ENCODE results near the gene ZNF358. TPM values are rescaled to one million over a fixed set of nuclear protein-coding genes. Genes with fewer than 3 reads are reported as not detected.

ZNF358 gene
- total RNA-seq, 4 donors from 2014 or later = 69.8 to 139 (median 116) TPM

GRCh38 chr19:7558667-7559066 is 42.8 kb downstream of the ZNF358 start:
- DNase-seq (no peak), ATAC-seq (no peak)
- Histone ChIP-seq H3K36me3 (peaks cover 0 to 58% of the 10 kb centered on the region in 2 donors), H3K9me3 (no peaks in the 10 kb centered on the region), H3K4me3 (no peak overlapping the region), H3K27me3 (no peaks in the 10 kb centered on the region), H3K4me1 (no peaks in the 10 kb centered on the region), H3K27ac (no peak overlapping the region)
- no peak for TF ChIP-seq CTCF (IDR thresholded peaks at IDR 0.05 in 4 of 5, conservative IDR thresholded peaks at IDR 0.05 in 1 of 5)
- TF ChIP-seq POLR2A (IDR thresholded peaks at IDR 0.05) = no peak
- in situ Hi-C loops (cut with MboI; ENCODE audit: low sequenced_read_pairs in 4 of 4) = no loop called here
- intact Hi-C loops (cut with DNase I; ENCODE audit: low total_unique reads) = no loop called here

GRCh38 chr19:7559102-7559501 is 43.2 kb downstream of the ZNF358 start:
- Histone ChIP-seq H3K9me3 (no peaks in the 10 kb centered on the region), H3K27me3 (no peaks in the 10 kb centered on the region), H3K4me3 (no peak overlapping the region), H3K27ac (no peak overlapping the region), H3K4me1 (no peaks in the 10 kb centered on the region), H3K36me3 (peaks cover 0 to 57% of the 10 kb centered on the region in 2 donors)
- DNase-seq (no peak), ATAC-seq (no peak)
- TF ChIP-seq CTCF (IDR thresholded peaks at IDR 0.05 in 4 of 5, conservative IDR thresholded peaks at IDR 0.05 in 1 of 5) (no peak), POLR2A (IDR thresholded peaks at IDR 0.05) (no peak)
- in situ Hi-C loops (cut with MboI; ENCODE audit: low sequenced_read_pairs in 4 of 4) = no loop called here
- intact Hi-C loops (cut with DNase I; ENCODE audit: low total_unique reads) = no loop called here

- H3K9me3 ChIP-seq = no peaks in the 10 kb centered on the region
- H3K27me3 ChIP-seq = no peaks in the 10 kb centered on the region
- in situ Hi-C loops (cut with MboI; ENCODE audit: low sequenced_read_pairs in 4 of 4) = loop anchor here in 3 of 4 donors (10.0 kb wide), 3 partner anchors 115 to 245 kb away; partner anchors contain the start of gene MCEMP1 (in 1 of the 3)
- no peaks in the 10 kb centered on the region for H3K4me1 ChIP-seq
- H3K27ac ChIP-seq = no peak overlapping the region
- DNase-seq (no peak), ATAC-seq (no peak)
- peaks cover 0 to 45% of the 10 kb centered on the region in 2 donors for H3K36me3 ChIP-seq
- intact Hi-C loops (cut with DNase I; ENCODE audit: low total_unique reads) = no loop called here
- TF ChIP-seq CTCF (IDR thresholded peaks at IDR 0.05 in 4 of 5, conservative IDR thresholded peaks at IDR 0.05 in 1 of 5) = no peak
- TF ChIP-seq POLR2A (IDR thresholded peaks at IDR 0.05) = no peak
- no peak overlapping the region for H3K4me3 ChIP-seq
These were observed 44.4 kb downstream of the ZNF358 start for GRCh38 chr19:7560255-7560654.

- ATAC-seq = no peak
These were observed 45.4 kb downstream of the ZNF358 start for GRCh38 chr19:7561325-7561724.

More at GRCh38 chr19:7561325-7561724, 45.4 kb downstream of the ZNF358 start:
- DNase-seq = no peak
- peaks cover 0 to 40% of the 10 kb centered on the region in 2 donors for H3K36me3 ChIP-seq
- no peak overlapping the region for H3K4me3 ChIP-seq
- no peaks in the 10 kb centered on the region for H3K27me3 ChIP-seq
- no peaks in the 10 kb centered on the region for H3K4me1 ChIP-seq
- H3K9me3 ChIP-seq = no peaks in the 10 kb centered on the region
- in situ Hi-C loops (cut with MboI; ENCODE audit: low sequenced_read_pairs in 4 of 4) (loop anchor here in 3 of 4 donors (10.0 kb wide), 3 partner anchors 113 to 243 kb away; partner anchors contain the start of gene MCEMP1 (in 1 of the 3)), intact Hi-C loops (cut with DNase I; ENCODE audit: low total_unique reads) (no loop called here)
- H3K27ac ChIP-seq = no peak overlapping the region
- TF ChIP-seq CTCF (IDR thresholded peaks at IDR 0.05 in 4 of 5, conservative IDR thresholded peaks at IDR 0.05 in 1 of 5) (no peak), POLR2A (IDR thresholded peaks at IDR 0.05) (no peak)
